Breast epithelium (tissue), 4 donors: ENCODE results near the gene FAM110A. TPM values are rescaled to one million over a fixed set of nuclear protein-coding genes. Genes with fewer than 3 reads are reported as not detected.
"Not testable (repeated sequence)": the region's sequence is repeated elsewhere in the genome, so short reads cannot be mapped to it uniquely, and the experiment has no call there.

ENCODE experiments used
- DNase-seq, 2 donors: peaks; one replicate each; pipeline ENCODE4 v3.0.0-alpha.2; 2019; ENCODE audit warnings: low spot score in 2 of 2
- H3K27ac ChIP-seq, 2 donors: fragments of 200-600 bp; sonication (generic) in 1 of 2; one replicate each; pipeline ENCODE4 v1.5.1; 2016 to 2019; ENCODE audit warnings: mild to moderate bottlenecking in 1 of 2
- H3K27me3 ChIP-seq, 2 donors: fragments of 200-600 bp; sonication (generic) in 1 of 2; one replicate each; pipeline versions ENCODE4 v1.5.1 to v1.6.0; 2017 to 2019; ENCODE audit warnings: control low read depth in 1 of 2, mild to moderate bottlenecking in 1 of 2
- H3K36me3 ChIP-seq: fragments of 200-600 bp; one replicate; pipeline ENCODE4 v1.5.1; 2019
- H3K4me1 ChIP-seq, 2 donors: fragments of 200-600 bp; sonication (generic); one replicate each; pipeline ENCODE4 v1.5.1; 2016 to 2019; ENCODE audit warnings: control low read depth in 1 of 2
- H3K4me3 ChIP-seq, 3 donors: fragments of 200-600 bp; sonication (generic); 1 replicate in 2 of 3; 2 replicates in 1 of 3; pipeline ENCODE4 v1.5.1; 2016 to 2019; ENCODE audit warnings: mild to moderate bottlenecking in 3 of 3, moderate library complexity in 2 of 3
- H3K9me3 ChIP-seq, 2 donors: fragments of 200-600 bp; sonication (generic) in 1 of 2; one replicate each; pipeline ENCODE4 v1.5.1; 2016 to 2019; ENCODE audit warnings: control low read depth in 1 of 2
- CTCF ChIP-seq, 3 donors: fragments of 450-650 bp; IDR thresholded peaks; one replicate each; pipeline ENCODE4 v1.5.1; 2016 to 2017; ENCODE audit warnings: antibody characterized with exemption in 3 of 3, mild to moderate bottlenecking in 3 of 3, moderate library complexity in 3 of 3
- POLR2A ChIP-seq: fragments of 450-650 bp; IDR thresholded peaks from one replicate; pipeline ENCODE4 v1.6.1; 2016; ENCODE audit warnings: antibody characterized with exemption, mild to moderate bottlenecking, moderate library complexity
- POLR2AphosphoS5 ChIP-seq, 3 donors: sonication (generic); formaldehyde crosslinking; IDR thresholded peaks; one replicate each; pipeline ENCODE4 v1.6.1; 2017; ENCODE audit warnings: antibody characterized with exemption in 3 of 3
- intact Hi-C: fragments of 100-400 bp; cut with DNase I; formaldehyde crosslinking; loops from one replicate; pipeline ENCODE4 v1.15.1; 2023; ENCODE audit warnings: low total_unique reads
- total RNA-seq, 3 donors: library from RNA; depleted of rRNA; stranded (reverse); fragments of >200 nt; gene quantifications; one replicate each; pipeline ENCODE4 v1.1.0, GENCODE V29; 2016

Gene FAM110A
- total RNA-seq, 3 donors from 2014 or later: 4.0 to 18.9 (median 8.2) TPM

- Histone ChIP-seq H3K27me3 (peaks cover 0 to 6% of the 10 kb centered on the region in 2 donors), H3K36me3 (no peaks in the 10 kb centered on the region), H3K4me1 (no peaks in the 10 kb centered on the region), H3K27ac (no peak overlapping the region), H3K9me3 (peaks cover 0 to 10% of the 10 kb centered on the region in 2 donors), H3K4me3 (no peak overlapping the region)
- intact Hi-C loops: no loop called here
- no peak for TF ChIP-seq POLR2AphosphoS5 (IDR thresholded peaks at IDR 0.05)
- TF ChIP-seq CTCF (IDR thresholded peaks at IDR 0.05): no peak
- TF ChIP-seq POLR2A: no peak
- DNase-seq: no peak
Observed at GRCh38 chr20:801678-802077, 31.8 kb upstream of the FAM110A start.

GRCh38 chr20:805713-806112 is 27.8 kb upstream of the FAM110A start:
- Histone ChIP-seq H3K27ac (no peak overlapping the region), H3K27me3 (peaks cover 0 to 6% of the 10 kb centered on the region in 2 donors), H3K4me1 (no peaks in the 10 kb centered on the region), H3K36me3 (no peaks in the 10 kb centered on the region), H3K4me3 (no peak overlapping the region), H3K9me3 (peaks cover 0 to 13% of the 10 kb centered on the region in 2 donors)
- TF ChIP-seq POLR2AphosphoS5 (IDR thresholded peaks at IDR 0.05): no peak
- TF ChIP-seq CTCF (IDR thresholded peaks at IDR 0.05): no peak
- TF ChIP-seq POLR2A: no peak
- no peak for DNase-seq
- intact Hi-C loops: no loop called here

- H3K27ac ChIP-seq, H3K36me3 ChIP-seq, H3K4me3 ChIP-seq, H3K9me3 ChIP-seq, intact Hi-C loops, H3K4me1 ChIP-seq, H3K27me3 ChIP-seq, DNase-seq: not testable (repeated sequence)
Observed at GRCh38 chr20:811776-812434, 21.6 kb upstream of the FAM110A start.

- H3K4me3 ChIP-seq, H3K27me3 ChIP-seq, H3K36me3 ChIP-seq, H3K9me3 ChIP-seq, DNase-seq, intact Hi-C loops, H3K4me1 ChIP-seq, H3K27ac ChIP-seq: not testable (repeated sequence)
Observed at GRCh38 chr20:812435-812814, 21.1 kb upstream of the FAM110A start.

GRCh38 chr20:813390-813789 is 20.1 kb upstream of the FAM110A start:
- Histone ChIP-seq H3K9me3 (no peaks in the 10 kb centered on the region), H3K27me3 (peaks cover 0 to 5% of the 10 kb centered on the region in 2 donors), H3K27ac (no peak overlapping the region), H3K36me3 (no peaks in the 10 kb centered on the region), H3K4me3 (no peak overlapping the region), H3K4me1 (no peaks in the 10 kb centered on the region)
- intact Hi-C loops: no loop called here
- no peak for DNase-seq
- TF ChIP-seq POLR2A: no peak

- H3K4me3 ChIP-seq: no peak overlapping the region
- H3K27ac ChIP-seq: no peak overlapping the region
- DNase-seq: no peak
- intact Hi-C loops: loop anchor here (5.0 kb wide), 1 partner anchor 142 kb away; no protein-coding TSS in a partner anchor
- peaks cover 0 to 5% of the 10 kb centered on the region in 2 donors for H3K27me3 ChIP-seq
- no peaks in the 10 kb centered on the region for H3K4me1 ChIP-seq
- TF ChIP-seq CTCF (IDR thresholded peaks at IDR 0.05): no peak
- no peak for TF ChIP-seq POLR2A
- no peak for TF ChIP-seq POLR2AphosphoS5 (IDR thresholded peaks at IDR 0.05)
- H3K9me3 ChIP-seq: no peaks in the 10 kb centered on the region
- no peaks in the 10 kb centered on the region for H3K36me3 ChIP-seq
Observed at GRCh38 chr20:815226-815625, 18.3 kb upstream of the FAM110A start.
